Loucy (cell line): Measurements from ENCODE around the gene RCC2.

ENCODE experiments used
- H2AFZ ChIP-seq: fragments of 200-600 bp; sonication (generic); 2 replicates; pipeline ENCODE4 v1.6.0; 2016; ENCODE audit warnings: antibody characterized with exemption, mild to moderate bottlenecking, low read length, moderate library complexity
- H3F3A ChIP-seq: fragments of 200-600 bp; 2 replicates; pipeline ENCODE4 v1.6.0; 2016; ENCODE audit warnings: antibody characterized with exemption, low read depth, mild to moderate bottlenecking
- H3K27me3 ChIP-seq: fragments of 200-600 bp; sonication (generic); 2 replicates; pipeline ENCODE4 v1.6.1; 2014; ENCODE audit warnings: low read length, mild to moderate bottlenecking; ENCODE audit not compliant: insufficient read depth, poor library complexity, severe bottlenecking
- H3K36me3 ChIP-seq: fragments of 200-600 bp; sonication (generic); 2 replicates; pipeline ENCODE4 v1.6.1; 2016; ENCODE audit warnings: low read length; ENCODE audit not compliant: insufficient read depth
- H3K4me1 ChIP-seq: fragments of 200-600 bp; sonication (generic); 2 replicates; pipeline ENCODE4 v1.5.1; 2014; ENCODE audit warnings: low read length, mild to moderate bottlenecking; ENCODE audit not compliant: insufficient read depth, poor library complexity, severe bottlenecking
- H3K4me2 ChIP-seq: fragments of 200-600 bp; sonication (generic); 2 replicates; pipeline ENCODE4 v1.6.0; 2014; ENCODE audit warnings: antibody characterized with exemption, low read length, low read depth, mild to moderate bottlenecking; ENCODE audit not compliant: poor library complexity, severe bottlenecking
- H3K4me3 ChIP-seq: fragments of 200-600 bp; sonication (generic); 2 replicates; pipeline ENCODE4 v1.5.1; 2014; ENCODE audit warnings: low read length, mild to moderate bottlenecking, mixed read lengths; ENCODE audit not compliant: poor library complexity, severe bottlenecking
- H3K79me2 ChIP-seq: fragments of 200-600 bp; sonication (generic); 2 replicates; pipeline ENCODE4 v1.6.1; 2014; ENCODE audit warnings: low read length; ENCODE audit not compliant: insufficient read depth
- H3K9ac ChIP-seq: fragments of 200-600 bp; sonication (generic); 2 replicates; pipeline ENCODE4 v1.6.0; 2014; ENCODE audit warnings: mild to moderate bottlenecking, low read depth, low read length, moderate library complexity; ENCODE audit not compliant: poor library complexity, severe bottlenecking
- H3K9me2 ChIP-seq: fragments of 200-600 bp; sonication (generic); replicated peaks from 2 replicates; pipeline ENCODE4 v1.6.1; 2016; ENCODE audit warnings: low read depth, low read length, mixed read lengths
- H3K9me3 ChIP-seq: fragments of 200-600 bp; sonication (generic); 2 replicates; pipeline ENCODE4 v1.6.1; 2014; ENCODE audit warnings: mild to moderate bottlenecking, antibody characterized with exemption, low read length, low read depth; ENCODE audit not compliant: insufficient read depth
- H4K20me1 ChIP-seq: fragments of 200-600 bp; sonication (generic); 2 replicates; pipeline ENCODE4 v1.6.0; 2014; ENCODE audit warnings: antibody characterized with exemption, low read length, mild to moderate bottlenecking; ENCODE audit not compliant: insufficient read depth, poor library complexity, severe bottlenecking
- CTCF ChIP-seq: fragments of 200-600 bp; sonication (generic); conservative IDR thresholded peaks from 2 replicates; pipeline ENCODE4 v1.5.1; 2014; ENCODE audit warnings: mild to moderate bottlenecking, antibody characterized with exemption, low read length
- EZH2phosphoT487 ChIP-seq: fragments of 200-600 bp; IDR thresholded peaks from 2 replicates; pipeline ENCODE4 v1.6.1; 2018; ENCODE audit warnings: antibody characterized with exemption, mild to moderate bottlenecking, moderate library complexity, borderline replicate concordance

RCC2 gene

GRCh38 chr1:17432412-17432811 is 7.1 kb downstream of the RCC2 start:
- Histone ChIP-seq H3K9me2 (no peaks in the 10 kb centered on the region), H3K9me3 (no peaks in the 10 kb centered on the region), H3K9ac (no peak overlapping the region), H3K4me1 (peaks cover 34% of the 10 kb centered on the region), H3F3A (no peaks in the 10 kb centered on the region), H3K27me3 (no peaks in the 10 kb centered on the region), H3K4me2 (peak overlapping the region; percentile 32), H2AFZ (no peak overlapping the region), H3K4me3 (no peak overlapping the region), H3K36me3 (peaks cover 84% of the 10 kb centered on the region), H4K20me1 (peaks cover 96% of the 10 kb centered on the region), H3K79me2 (peaks cover 98% of the 10 kb centered on the region)
- no peak for TF ChIP-seq CTCF
- no peak for TF ChIP-seq EZH2phosphoT487

DNA sequence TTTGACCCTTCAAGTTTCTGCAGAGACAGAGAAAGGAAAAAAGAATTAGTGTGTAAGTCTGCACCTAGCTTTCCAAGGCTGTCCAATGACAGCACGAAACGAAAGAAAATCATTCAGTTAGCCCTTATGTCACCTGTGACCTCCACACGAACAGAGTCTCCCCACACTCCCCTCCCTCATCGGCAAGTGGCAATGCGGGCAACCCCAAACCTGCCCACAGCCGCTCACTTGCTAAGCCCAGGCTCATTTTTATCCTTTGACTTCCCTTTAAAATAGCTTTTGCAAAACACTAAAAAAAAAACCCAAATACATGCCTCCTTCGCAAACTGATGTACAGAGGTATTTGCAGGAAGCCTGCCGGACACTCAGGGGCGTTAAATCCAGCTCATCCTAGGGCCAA is 10.3 kb downstream of the RCC2 start:
- no peaks in the 10 kb centered on the region for H3F3A ChIP-seq
- H3K4me1 ChIP-seq = peaks cover 6% of the 10 kb centered on the region
- TF ChIP-seq CTCF = no peak
- no peak for TF ChIP-seq EZH2phosphoT487
- peaks cover 98% of the 10 kb centered on the region for H3K79me2 ChIP-seq
- no peak overlapping the region for H3K4me2 ChIP-seq
- no peaks in the 10 kb centered on the region for H3K9me2 ChIP-seq
- no peak overlapping the region for H3K9ac ChIP-seq
- H4K20me1 ChIP-seq = peaks cover 96% of the 10 kb centered on the region
- H3K27me3 ChIP-seq = no peaks in the 10 kb centered on the region
- no peak overlapping the region for H2AFZ ChIP-seq
- H3K9me3 ChIP-seq = no peaks in the 10 kb centered on the region
- H3K36me3 ChIP-seq = peaks cover 89% of the 10 kb centered on the region
- no peak overlapping the region for H3K4me3 ChIP-seq

DNA sequence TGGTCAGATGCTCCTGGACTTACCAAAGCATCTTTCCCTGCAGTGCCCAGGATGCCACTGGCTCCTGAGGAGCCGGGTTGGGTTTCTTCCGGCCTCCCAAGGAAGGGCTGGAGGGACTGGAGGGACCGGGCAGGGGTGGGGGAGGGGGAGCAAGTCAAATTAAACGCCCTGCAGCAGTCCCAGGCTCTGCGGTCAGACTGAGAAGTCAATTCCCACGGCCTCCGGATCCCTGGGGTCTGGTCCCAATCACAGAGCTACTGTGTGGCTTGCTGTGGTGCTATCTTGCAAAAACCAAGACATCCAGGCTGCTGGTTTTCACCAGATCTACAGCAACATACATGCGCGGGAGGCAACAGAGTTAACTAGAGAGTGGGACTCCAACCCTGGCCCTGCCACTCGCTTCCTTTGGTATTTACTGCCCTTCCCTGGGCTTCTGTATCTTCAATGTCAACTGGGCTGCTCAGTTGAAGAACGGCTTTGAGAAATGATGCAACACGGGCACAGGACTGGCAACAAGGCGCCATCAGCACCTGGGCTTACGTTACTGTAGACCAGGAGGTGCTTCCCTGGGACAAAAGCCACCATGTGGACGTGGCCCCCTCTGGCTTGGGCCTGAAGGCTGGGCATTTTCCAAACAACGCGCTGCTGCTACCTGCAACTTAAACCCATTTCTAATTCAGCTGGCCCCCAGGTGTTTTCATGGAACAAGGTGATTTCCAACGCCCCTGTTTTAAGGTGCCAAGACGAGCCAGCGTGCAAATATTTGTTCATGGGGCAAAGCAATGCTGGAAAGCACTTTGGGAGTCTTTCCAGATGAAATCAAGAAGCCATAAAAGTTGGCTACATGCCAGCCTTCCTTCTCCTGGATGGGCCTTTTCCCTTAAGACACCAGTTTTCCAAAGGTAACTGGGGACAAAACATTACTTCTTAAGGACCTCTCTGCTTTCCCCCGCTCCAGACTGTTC is 11.5 kb downstream of the RCC2 start:
- no peak overlapping the region for H2AFZ ChIP-seq
- TF ChIP-seq EZH2phosphoT487 = no peak
- TF ChIP-seq CTCF = no peak

More for the DNA sequence above, 11.5 kb downstream of the RCC2 start:
- Histone ChIP-seq H3K36me3 (peaks cover 89% of the 10 kb centered on the region), H3K9ac (no peak overlapping the region), H3K27me3 (no peaks in the 10 kb centered on the region), H3K4me3 (no peak overlapping the region), H3F3A (no peaks in the 10 kb centered on the region), H3K4me2 (no peak overlapping the region), H3K4me1 (no peaks in the 10 kb centered on the region), H3K9me2 (no peaks in the 10 kb centered on the region), H4K20me1 (peaks cover 96% of the 10 kb centered on the region), H3K9me3 (no peaks in the 10 kb centered on the region), H3K79me2 (peaks cover 98% of the 10 kb centered on the region)
